Activated T-helper 1 cell treated with anti-CD3 and anti-CD28 coated beads, Interleukin-12 subunit alpha, Interleukin-12 subunit beta, Interleukin-2, Interleukin-4 antibody, amounts not matched to agents 30 ng/mL and 10 ng/mL and 1 ng/mL, durations not matched to agents 14 hours and 24 hours and 36 hours (primary cell): ENCODE results near the gene ALG13. TPM values are rescaled to one million over a fixed set of nuclear protein-coding genes. Genes with fewer than 3 reads are reported as not detected.
"Not testable (repeated sequence)": the region's sequence is repeated elsewhere in the genome, so short reads cannot be mapped to it uniquely, and the experiment has no call there.

Experiments used
- DNase-seq: peaks from one replicate; pipeline ENCODE4 v3.0.0; 2021; ENCODE audit warnings: low spot score
- H3K27ac Mint-ChIP-seq: one replicate; pipeline ENCODE4 v1.8.0; 2021; ENCODE audit warnings: mild to moderate bottlenecking, mixed read lengths
- H3K27me3 Mint-ChIP-seq: one replicate; pipeline ENCODE4 v1.8.0; 2022; ENCODE audit warnings: mild to moderate bottlenecking, moderate library complexity, mixed read lengths; ENCODE audit not compliant: insufficient read depth
- H3K36me3 Mint-ChIP-seq: one replicate; pipeline ENCODE4 v1.8.0; 2021; ENCODE audit warnings: low read depth, mixed read lengths
- H3K4me1 Mint-ChIP-seq: one replicate; pipeline ENCODE4 v1.8.0; 2021; ENCODE audit warnings: low read depth, mixed read lengths
- H3K4me3 Mint-ChIP-seq: one replicate; pipeline ENCODE4 v1.8.0; 2021; ENCODE audit warnings: mild to moderate bottlenecking, moderate library complexity, mixed read lengths
- H3K9me3 Mint-ChIP-seq: one replicate; pipeline ENCODE4 v1.8.0; 2021; ENCODE audit warnings: mixed read lengths
- intact Hi-C: fragments of 100-400 bp; cut with micrococcal nuclease; formaldehyde crosslinking; loops from one replicate; pipeline ENCODE4 v1.15.1; 2024
- total RNA-seq: library from RNA; stranded (reverse); gene quantifications from 2 replicates; pipeline ENCODE4 v1.2.3, GENCODE V29; 2022

The ALG13 gene
- 53.4 and 57.6 TPM in 2 replicates for total RNA-seq

- intact Hi-C loops = loop anchor here (5.0 to 10.0 kb wide), 4 partner anchors 556 to 1679 kb away; partner anchors contain the start of genes AMMECR1, AMOT and TMEM164
- no peaks in the 10 kb centered on the region for H3K27me3 Mint-ChIP-seq
- H3K4me3 Mint-ChIP-seq = peak within 1 kb of the TSS; percentile 88
- H3K4me1 Mint-ChIP-seq = peaks cover 23% of the 10 kb centered on the region
- peak; percentile 79 for DNase-seq
- peak within 1 kb of the TSS; percentile 96 for H3K27ac Mint-ChIP-seq
- no peaks in the 10 kb centered on the region for H3K9me3 Mint-ChIP-seq
- peaks cover 19% of the 10 kb centered on the region for H3K36me3 Mint-ChIP-seq
Measured at GRCh38 chrX:111680988-111681779, at the start of gene ALG13. ALG13 (plus strand) TSS chrX:111681170; CDS start chrX:111681219, 49 bp downstream.

- Mint-ChIP-seq H3K36me3 (no peaks in the 10 kb centered on the region), H3K27me3 (no peaks in the 10 kb centered on the region), H3K4me3 (no peak overlapping the region), H3K27ac (no peak overlapping the region), H3K4me1 (no peaks in the 10 kb centered on the region), H3K9me3 (no peaks in the 10 kb centered on the region)
- intact Hi-C loops = no loop called here
- DNase-seq = no peak
Measured at GRCh38 chrX:111634823-111635729, 45.9 kb upstream of the ALG13 start.

GRCh38 chrX:111641969-111642368 lies 39.0 kb upstream of the ALG13 start:
- DNase-seq = no peak
- H3K4me1 Mint-ChIP-seq = no peaks in the 10 kb centered on the region
- no peak overlapping the region for H3K27ac Mint-ChIP-seq
- no peaks in the 10 kb centered on the region for H3K36me3 Mint-ChIP-seq
- H3K9me3 Mint-ChIP-seq = no peaks in the 10 kb centered on the region
- intact Hi-C loops = no loop called here
- H3K4me3 Mint-ChIP-seq = no peak overlapping the region
- peaks cover 4% of the 10 kb centered on the region for H3K27me3 Mint-ChIP-seq

GRCh38 chrX:111645165-111645564 lies 35.8 kb upstream of the ALG13 start:
- intact Hi-C loops = not testable (repeated sequence)

GRCh38 chrX:111645607-111646006 lies 35.4 kb upstream of the ALG13 start:
- intact Hi-C loops = no loop called here
- H3K4me1 Mint-ChIP-seq = no peaks in the 10 kb centered on the region
- no peak overlapping the region for H3K4me3 Mint-ChIP-seq
- no peaks in the 10 kb centered on the region for H3K9me3 Mint-ChIP-seq
- peaks cover 4% of the 10 kb centered on the region for H3K27me3 Mint-ChIP-seq
- no peak for DNase-seq
- H3K27ac Mint-ChIP-seq = no peak overlapping the region
- H3K36me3 Mint-ChIP-seq = no peaks in the 10 kb centered on the region

More at GRCh38 chrX:111645165-111645564, 35.8 kb upstream of the ALG13 start:
- DNase-seq, H3K4me3 Mint-ChIP-seq, H3K36me3 Mint-ChIP-seq, H3K4me1 Mint-ChIP-seq, H3K9me3 Mint-ChIP-seq, H3K27ac Mint-ChIP-seq, H3K27me3 Mint-ChIP-seq: not testable (repeated sequence)

GRCh38 chrX:111646515-111646914 lies 34.5 kb upstream of the ALG13 start:
- no peak overlapping the region for H3K4me3 Mint-ChIP-seq
- H3K27me3 Mint-ChIP-seq = peaks cover 4% of the 10 kb centered on the region
- DNase-seq = no peak
- intact Hi-C loops = no loop called here
- H3K9me3 Mint-ChIP-seq = no peaks in the 10 kb centered on the region
- no peaks in the 10 kb centered on the region for H3K36me3 Mint-ChIP-seq
- H3K4me1 Mint-ChIP-seq = no peaks in the 10 kb centered on the region
- no peak overlapping the region for H3K27ac Mint-ChIP-seq

GRCh38 chrX:111648802-111649201 lies 32.2 kb upstream of the ALG13 start:
- no peaks in the 10 kb centered on the region for H3K9me3 Mint-ChIP-seq

GRCh38 chrX:111649638-111650037 lies 31.3 kb upstream of the ALG13 start:
- H3K4me3 Mint-ChIP-seq = no peak overlapping the region
- H3K36me3 Mint-ChIP-seq = no peaks in the 10 kb centered on the region
- no peaks in the 10 kb centered on the region for H3K27me3 Mint-ChIP-seq
- intact Hi-C loops = no loop called here
- H3K9me3 Mint-ChIP-seq = no peaks in the 10 kb centered on the region
- no peak overlapping the region for H3K27ac Mint-ChIP-seq
- no peaks in the 10 kb centered on the region for H3K4me1 Mint-ChIP-seq
- no peak for DNase-seq

More at GRCh38 chrX:111648802-111649201, 32.2 kb upstream of the ALG13 start:
- no peaks in the 10 kb centered on the region for H3K27me3 Mint-ChIP-seq
- H3K36me3 Mint-ChIP-seq = no peaks in the 10 kb centered on the region
- no peak for DNase-seq
- H3K4me1 Mint-ChIP-seq = no peaks in the 10 kb centered on the region
- H3K27ac Mint-ChIP-seq = no peak overlapping the region
- H3K4me3 Mint-ChIP-seq = no peak overlapping the region
- intact Hi-C loops = no loop called here

- DNase-seq = no peak
- no peaks in the 10 kb centered on the region for H3K27me3 Mint-ChIP-seq
- no peaks in the 10 kb centered on the region for H3K36me3 Mint-ChIP-seq
- no peak overlapping the region for H3K4me3 Mint-ChIP-seq
- H3K4me1 Mint-ChIP-seq = no peaks in the 10 kb centered on the region
- intact Hi-C loops = no loop called here
- no peak overlapping the region for H3K27ac Mint-ChIP-seq
- no peaks in the 10 kb centered on the region for H3K9me3 Mint-ChIP-seq
Measured at GRCh38 chrX:111650845-111651244, 30.1 kb upstream of the ALG13 start.

- H3K36me3 Mint-ChIP-seq = no peaks in the 10 kb centered on the region
- no peaks in the 10 kb centered on the region for H3K9me3 Mint-ChIP-seq
- intact Hi-C loops = no loop called here
- H3K4me3 Mint-ChIP-seq = no peak overlapping the region
- H3K27me3 Mint-ChIP-seq = no peaks in the 10 kb centered on the region
- no peak overlapping the region for H3K27ac Mint-ChIP-seq
- no peaks in the 10 kb centered on the region for H3K4me1 Mint-ChIP-seq
- no peak for DNase-seq
Measured at GRCh38 chrX:111652719-111653118, 28.3 kb upstream of the ALG13 start.

GRCh38 chrX:111661241-111661640 lies 19.7 kb upstream of the ALG13 start:
- Mint-ChIP-seq H3K36me3 (no peaks in the 10 kb centered on the region), H3K4me1 (no peaks in the 10 kb centered on the region), H3K27ac (no peak overlapping the region), H3K9me3 (no peaks in the 10 kb centered on the region), H3K27me3 (peaks cover 1% of the 10 kb centered on the region), H3K4me3 (no peak overlapping the region)
- intact Hi-C loops = no loop called here
- DNase-seq = no peak

GRCh38 chrX:111662292-111662691 lies 18.7 kb upstream of the ALG13 start:
- H3K4me3 Mint-ChIP-seq = no peak overlapping the region
- no peaks in the 10 kb centered on the region for H3K4me1 Mint-ChIP-seq
- DNase-seq = no peak
- no peaks in the 10 kb centered on the region for H3K9me3 Mint-ChIP-seq
- no peaks in the 10 kb centered on the region for H3K36me3 Mint-ChIP-seq
- intact Hi-C loops = no loop called here
- H3K27ac Mint-ChIP-seq = no peak overlapping the region
- H3K27me3 Mint-ChIP-seq = peaks cover 1% of the 10 kb centered on the region

GRCh38 chrX:111671668-111672067 lies 9.3 kb upstream of the ALG13 start:
- H3K27me3 Mint-ChIP-seq = peaks cover 2% of the 10 kb centered on the region
- no peak overlapping the region for H3K4me3 Mint-ChIP-seq
- no peak for DNase-seq
- H3K9me3 Mint-ChIP-seq = no peaks in the 10 kb centered on the region
- intact Hi-C loops = no loop called here
- no peaks in the 10 kb centered on the region for H3K36me3 Mint-ChIP-seq
- H3K27ac Mint-ChIP-seq = no peak overlapping the region
- H3K4me1 Mint-ChIP-seq = no peaks in the 10 kb centered on the region
